ENCODE data around the gene CYLD. TPM values are rescaled to one million over a fixed set of nuclear protein-coding genes. Genes with fewer than 3 reads are reported as not detected.

Gene CYLD
- polyA plus RNA-seq, 1 experiment, result 12.3 TPM

GRCh38 chr16:50839356-50839755 is 97.5 kb downstream of the CYLD start:
- ChIA-PET POLR2A (no interaction called here), CTCF (no interaction called here)
- no peak for DNase-seq (ENCODE audit: low read depth)
- Histone ChIP-seq H3K4me3 (ENCODE audit: low read depth, low read length) (no peak overlapping the region), H3K27me3 (ENCODE audit: control insufficient read depth, insufficient read depth, low read length) (no peaks in the 10 kb centered on the region; the same call in 1 of the 2 replicates), H3K36me3 (ENCODE audit: control insufficient read depth, insufficient read depth, low read length) (no peaks in the 10 kb centered on the region)
- TF ChIP-seq, protein P1, sequence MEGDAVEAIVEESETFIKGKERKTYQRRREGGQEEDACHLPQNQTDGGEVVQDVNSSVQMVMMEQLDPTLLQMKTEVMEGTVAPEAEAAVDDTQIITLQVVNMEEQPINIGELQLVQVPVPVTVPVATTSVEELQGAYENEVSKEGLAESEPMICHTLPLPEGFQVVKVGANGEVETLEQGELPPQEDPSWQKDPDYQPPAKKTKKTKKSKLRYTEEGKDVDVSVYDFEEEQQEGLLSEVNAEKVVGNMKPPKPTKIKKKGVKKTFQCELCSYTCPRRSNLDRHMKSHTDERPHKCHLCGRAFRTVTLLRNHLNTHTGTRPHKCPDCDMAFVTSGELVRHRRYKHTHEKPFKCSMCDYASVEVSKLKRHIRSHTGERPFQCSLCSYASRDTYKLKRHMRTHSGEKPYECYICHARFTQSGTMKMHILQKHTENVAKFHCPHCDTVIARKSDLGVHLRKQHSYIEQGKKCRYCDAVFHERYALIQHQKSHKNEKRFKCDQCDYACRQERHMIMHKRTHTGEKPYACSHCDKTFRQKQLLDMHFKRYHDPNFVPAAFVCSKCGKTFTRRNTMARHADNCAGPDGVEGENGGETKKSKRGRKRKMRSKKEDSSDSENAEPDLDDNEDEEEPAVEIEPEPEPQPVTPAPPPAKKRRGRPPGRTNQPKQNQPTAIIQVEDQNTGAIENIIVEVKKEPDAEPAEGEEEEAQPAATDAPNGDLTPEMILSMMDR (IDR thresholded peaks at IDR 0.05; ENCODE audit: insufficient read depth, low read depth, low read length), result no peak

- POLR2A ChIA-PET, result no interaction called here
- CTCF ChIA-PET, result no interaction called here
- TF ChIP-seq, protein P1 (IDR thresholded peaks at IDR 0.05; ENCODE audit: insufficient read depth, low read depth, low read length), result no peak
These were observed 98.2 kb downstream of the CYLD start for GRCh38 chr16:50839920-50840729.

DNA sequence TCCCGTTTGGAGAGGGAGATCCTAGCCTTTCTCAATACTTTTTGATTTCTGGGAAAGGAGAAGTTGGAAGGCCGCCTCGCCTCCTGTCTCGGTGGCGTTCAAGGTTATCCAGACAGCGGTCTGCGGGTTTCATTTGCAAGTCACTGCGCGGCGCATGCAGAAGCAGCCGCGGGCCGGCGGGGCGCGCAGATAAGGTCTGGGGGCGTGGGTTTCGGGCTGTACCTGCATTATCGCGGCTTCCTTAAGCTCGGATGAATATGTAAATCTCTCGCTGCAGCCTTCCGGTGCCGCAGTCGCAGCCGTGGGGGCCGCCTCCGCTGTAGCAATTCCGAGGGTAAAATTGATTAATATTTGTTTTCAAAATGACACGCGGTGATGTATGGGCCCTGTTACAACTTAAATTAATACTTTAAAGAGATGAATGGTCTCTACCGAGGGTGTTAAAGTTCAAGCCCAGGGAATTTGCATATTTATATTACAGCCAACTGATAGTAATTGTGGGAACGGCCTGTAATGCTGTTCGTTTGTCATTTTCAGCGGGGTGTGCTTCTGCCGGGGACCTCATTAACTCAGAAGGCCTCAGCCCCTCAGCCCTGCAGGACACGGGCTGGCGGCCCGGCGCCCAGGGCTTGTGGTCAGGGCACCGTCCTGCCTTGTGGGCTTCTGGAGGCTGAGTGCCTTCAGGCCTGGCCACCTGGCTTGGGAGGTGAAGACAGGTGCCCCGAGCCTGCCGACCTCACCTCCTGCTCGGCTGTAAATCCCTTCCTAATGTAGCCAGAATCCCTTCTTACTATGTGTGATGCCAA is 99.4 kb downstream of the CYLD start:
- DNase-seq (ENCODE audit: low read depth), result no peak
- no peaks in the 10 kb centered on the region for H3K36me3 ChIP-seq (ENCODE audit: control insufficient read depth, insufficient read depth, low read length)
- TF ChIP-seq, protein P1 (IDR thresholded peaks at IDR 0.05; ENCODE audit: insufficient read depth, low read depth, low read length), result no peak
- H3K4me3 ChIP-seq (ENCODE audit: low read depth, low read length), result no peak overlapping the region
- CTCF ChIA-PET, result no interaction called here
- POLR2A ChIA-PET, result no interaction called here
- H3K27me3 ChIP-seq (ENCODE audit: control insufficient read depth, insufficient read depth, low read length), result no peaks in the 10 kb centered on the region; the same call in 1 of the 2 replicates

More at GRCh38 chr16:50839920-50840729, 98.2 kb downstream of the CYLD start:
- H3K4me3 ChIP-seq (ENCODE audit: low read depth, low read length), result no peak overlapping the region
- H3K27me3 ChIP-seq (ENCODE audit: control insufficient read depth, insufficient read depth, low read length), result no peaks in the 10 kb centered on the region; the same call in 1 of the 2 replicates
- H3K36me3 ChIP-seq (ENCODE audit: control insufficient read depth, insufficient read depth, low read length), result no peaks in the 10 kb centered on the region
- no peak for DNase-seq (ENCODE audit: low read depth)

GRCh38 chr16:50842013-50842505 is 100.2 kb downstream of the CYLD start:
- DNase-seq (ENCODE audit: low read depth), result no peak
- H3K36me3 ChIP-seq (ENCODE audit: control insufficient read depth, insufficient read depth, low read length), result no peaks in the 10 kb centered on the region
- H3K27me3 ChIP-seq (ENCODE audit: control insufficient read depth, insufficient read depth, low read length), result no peaks in the 10 kb centered on the region
- ChIA-PET POLR2A (no interaction called here), CTCF (no interaction called here)
- no peak overlapping the region for H3K4me3 ChIP-seq (ENCODE audit: low read depth, low read length)
- TF ChIP-seq, protein P1 (IDR thresholded peaks at IDR 0.05; ENCODE audit: insufficient read depth, low read depth, low read length), result no peak

GRCh38 chr16:50842589-50842988 is 100.7 kb downstream of the CYLD start:
- ChIA-PET POLR2A (no interaction called here), CTCF (no interaction called here)
- Histone ChIP-seq H3K36me3 (ENCODE audit: control insufficient read depth, insufficient read depth, low read length) (no peaks in the 10 kb centered on the region), H3K27me3 (ENCODE audit: control insufficient read depth, insufficient read depth, low read length) (no peaks in the 10 kb centered on the region), H3K4me3 (ENCODE audit: low read depth, low read length) (no peak overlapping the region)
- TF ChIP-seq, protein P1 (IDR thresholded peaks at IDR 0.05; ENCODE audit: insufficient read depth, low read depth, low read length), result no peak
- DNase-seq (ENCODE audit: low read depth), result no peak
